ENCODE measurements around the gene KRT40.

DNA sequence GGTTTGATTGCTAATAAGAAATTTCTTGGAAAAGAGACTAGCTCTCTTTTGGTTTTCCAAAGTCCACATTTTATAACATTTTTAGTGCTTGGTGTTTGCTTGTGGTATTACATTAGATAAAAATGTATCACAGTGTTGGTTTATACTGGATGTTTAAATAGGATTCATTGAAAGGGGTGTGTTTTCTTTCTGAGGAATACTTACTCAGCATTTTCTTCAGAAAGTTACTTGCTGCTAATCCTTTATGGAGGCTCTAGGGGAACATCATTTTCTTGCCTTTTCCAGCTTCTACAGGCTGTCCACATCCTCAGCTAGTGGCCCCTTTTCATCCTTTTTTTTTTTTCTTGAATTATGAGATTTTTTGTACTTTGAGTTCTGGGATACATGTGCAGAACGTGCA lies 16.5 kb downstream of the KRT40 start:
- TF ChIP-seq POLR2A (IDR thresholded peaks at IDR 0.05): no peak
- TF ChIP-seq, protein P1, sequence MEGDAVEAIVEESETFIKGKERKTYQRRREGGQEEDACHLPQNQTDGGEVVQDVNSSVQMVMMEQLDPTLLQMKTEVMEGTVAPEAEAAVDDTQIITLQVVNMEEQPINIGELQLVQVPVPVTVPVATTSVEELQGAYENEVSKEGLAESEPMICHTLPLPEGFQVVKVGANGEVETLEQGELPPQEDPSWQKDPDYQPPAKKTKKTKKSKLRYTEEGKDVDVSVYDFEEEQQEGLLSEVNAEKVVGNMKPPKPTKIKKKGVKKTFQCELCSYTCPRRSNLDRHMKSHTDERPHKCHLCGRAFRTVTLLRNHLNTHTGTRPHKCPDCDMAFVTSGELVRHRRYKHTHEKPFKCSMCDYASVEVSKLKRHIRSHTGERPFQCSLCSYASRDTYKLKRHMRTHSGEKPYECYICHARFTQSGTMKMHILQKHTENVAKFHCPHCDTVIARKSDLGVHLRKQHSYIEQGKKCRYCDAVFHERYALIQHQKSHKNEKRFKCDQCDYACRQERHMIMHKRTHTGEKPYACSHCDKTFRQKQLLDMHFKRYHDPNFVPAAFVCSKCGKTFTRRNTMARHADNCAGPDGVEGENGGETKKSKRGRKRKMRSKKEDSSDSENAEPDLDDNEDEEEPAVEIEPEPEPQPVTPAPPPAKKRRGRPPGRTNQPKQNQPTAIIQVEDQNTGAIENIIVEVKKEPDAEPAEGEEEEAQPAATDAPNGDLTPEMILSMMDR (IDR thresholded peaks at IDR 0.05): no peak

Measured in adrenal gland (tissue), 5 donors.